Hematopoietic multipotent progenitor cell treated with erythropoietin and hydrocortisone succinate and interleukin-3 and kit ligand, for 17 days (in vitro differentiated cells): ENCODE data around the gene COL1A1.
A peak's percentile ranks its signal among the peaks of the same experiment; 100 is the strongest.

Experiments
- DNase-seq: peaks from one replicate; pipeline ENCODE4 v3.0.0-alpha.2; 2015; ENCODE audit warnings: low spot score

COL1A1 gene

GRCh38 chr17:50141026-50141744, 60.2 kb downstream of the COL1A1 start:
- no peak for DNase-seq

DNA sequence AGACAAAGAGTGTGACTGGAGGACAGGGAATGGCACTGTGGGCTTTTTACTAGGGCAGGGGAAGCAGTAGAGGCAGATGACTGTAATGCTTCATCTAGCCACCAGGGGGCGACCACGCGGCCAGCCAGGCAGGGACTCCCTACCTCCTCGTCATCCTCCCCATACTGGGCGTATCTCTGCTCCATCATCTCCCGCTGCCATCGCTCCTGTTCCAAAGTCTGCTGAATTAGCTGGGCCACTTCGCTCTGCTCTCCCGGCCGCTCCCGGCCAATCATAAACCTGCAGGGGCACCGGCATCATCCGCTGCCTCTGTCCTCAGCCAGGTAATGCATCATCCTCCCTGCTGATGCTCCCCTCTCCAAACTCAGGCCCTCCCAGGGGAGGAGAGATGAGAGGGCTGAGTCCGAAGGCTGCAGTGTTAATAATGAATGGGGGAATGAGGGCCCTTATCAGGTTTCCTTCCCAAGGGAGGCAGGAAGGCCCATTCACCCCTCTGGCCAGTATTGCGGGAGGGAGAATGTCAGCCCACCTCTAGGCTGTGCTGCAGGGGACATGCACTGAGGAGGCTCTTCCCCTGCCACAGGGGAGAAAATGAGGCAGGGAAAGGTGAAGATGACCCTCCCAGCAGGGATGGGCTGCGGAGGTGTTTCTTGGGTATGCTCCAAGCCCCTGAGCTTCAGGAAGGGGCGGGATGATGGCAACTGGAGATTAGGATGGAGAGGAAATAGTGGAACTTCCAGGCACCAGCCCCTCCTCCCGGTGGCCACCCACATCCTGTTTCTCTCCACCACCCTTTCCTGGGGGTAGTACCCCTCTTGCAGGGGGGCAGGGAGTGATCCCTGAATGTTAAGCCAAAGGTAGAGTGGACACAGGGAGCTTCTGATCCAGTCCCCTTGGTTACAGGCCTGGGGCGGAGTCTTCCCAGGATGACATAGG, 61.2 kb downstream of the COL1A1 start:
- DNase-seq, result peak; percentile 86

GRCh38 chr17:50139185-50139783, 62.1 kb downstream of the COL1A1 start:
- DNase-seq, result no peak

DNA sequence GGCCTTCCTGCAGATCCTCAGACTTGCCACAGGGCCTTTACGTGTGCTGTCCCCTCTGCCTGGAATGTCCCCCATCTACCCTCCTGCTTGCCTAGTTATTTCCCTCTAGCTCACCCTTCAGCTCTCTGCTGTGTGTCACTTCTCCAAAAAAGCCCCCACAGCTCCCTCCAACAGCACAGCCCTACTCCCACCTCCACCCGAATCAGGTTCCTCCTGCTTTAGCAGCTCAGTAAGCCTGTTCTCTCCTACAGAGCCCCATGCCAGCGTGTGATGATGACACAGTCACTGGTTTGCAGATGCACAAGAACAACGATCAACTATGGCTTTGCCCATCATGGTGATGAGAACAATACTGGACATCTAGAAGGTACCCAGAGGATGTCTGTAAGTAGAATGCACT, 64.4 kb downstream of the COL1A1 start:
- DNase-seq, result no peak

- DNase-seq, result no peak
Observed at GRCh38 chr17:50136096-50136687, 65.2 kb downstream of the COL1A1 start.

DNA sequence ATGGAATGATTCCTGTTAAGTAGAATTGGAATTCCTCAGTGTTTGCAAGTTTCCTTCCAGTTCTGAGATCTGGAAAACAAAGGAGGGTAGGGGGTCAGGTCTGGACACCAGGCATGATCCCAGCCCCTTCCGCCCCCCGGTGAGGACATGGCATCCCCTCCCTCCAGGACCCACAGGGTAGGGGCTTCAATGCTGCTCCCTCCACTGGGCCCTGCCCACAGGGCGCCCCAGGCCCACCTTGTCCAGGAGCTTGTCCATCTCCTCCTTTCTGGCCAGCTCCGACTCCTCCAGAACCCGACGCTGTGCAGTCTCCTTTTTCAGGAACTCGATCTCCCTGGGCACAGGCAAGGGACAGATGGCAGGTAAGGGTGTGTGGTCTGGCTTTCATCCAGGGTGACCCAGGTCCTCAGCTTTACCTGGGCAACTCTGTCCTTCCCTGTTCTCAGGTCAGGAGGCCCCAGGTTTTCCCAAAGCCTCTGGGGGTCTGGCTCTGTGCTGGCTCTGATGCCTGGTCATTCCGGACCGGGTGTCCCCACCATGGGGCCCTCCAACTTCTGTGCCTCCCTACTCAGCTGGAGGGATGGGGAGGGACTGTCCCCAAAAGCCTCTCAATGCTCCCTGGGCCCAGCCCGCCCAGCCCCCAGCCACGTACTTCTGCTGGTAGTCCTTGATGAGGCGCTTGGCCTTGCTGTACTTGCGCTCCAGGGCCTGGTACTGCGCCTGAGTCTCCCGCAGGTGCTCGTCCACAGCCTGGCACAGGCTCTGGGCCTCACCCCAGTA, 65.9 kb downstream of the COL1A1 start:
- no peak for DNase-seq

GRCh38 chr17:50134206-50135110, 67.0 kb downstream of the COL1A1 start:
- no peak for DNase-seq

DNA sequence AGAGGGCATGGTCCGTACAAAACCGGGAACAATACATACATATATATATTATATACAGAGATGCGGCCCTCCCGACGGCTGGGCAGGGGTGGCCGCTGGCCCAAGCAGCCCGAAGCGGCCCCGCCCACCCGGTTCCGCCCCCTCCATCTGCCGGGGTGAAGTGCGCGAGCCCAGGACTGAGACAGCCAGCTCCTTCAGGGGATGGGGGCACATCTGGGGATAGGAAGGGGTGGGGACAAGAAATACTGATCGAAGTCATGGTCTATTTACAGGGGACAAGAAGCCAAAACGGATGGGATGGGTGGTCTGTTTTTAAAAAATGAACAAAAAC, 67.7 kb downstream of the COL1A1 start:
- DNase-seq, result no peak
